Smooth muscle cell (in vitro differentiated cells): ENCODE data around the gene ADAM33. TPM values are rescaled to one million over a fixed set of nuclear protein-coding genes. Genes with fewer than 3 reads are reported as not detected.

Experiments
- DNase-seq: peaks from one replicate; lab custom pipeline; 2025; ENCODE audit not compliant: unreplicated experiment; lab: John Stamatoyannopoulos, UW
- H2AFZ ChIP-seq: fragments of 200-600 bp; sonication (generic); 2 replicates; pipeline ENCODE4 v1.6.0; 2016; ENCODE audit warnings: antibody characterized with exemption, low read depth, mild to moderate bottlenecking
- H3F3A ChIP-seq: fragments of 200-600 bp; sonication (generic); 2 replicates; pipeline ENCODE4 v1.6.0; 2017; ENCODE audit warnings: antibody characterized with exemption, low read depth
- H3K27ac ChIP-seq: fragments of 200-600 bp; sonication (generic); 2 replicates; pipeline ENCODE4 v1.5.1; 2016; ENCODE audit warnings: low read depth, mild to moderate bottlenecking
- H3K27me3 ChIP-seq: fragments of 200-600 bp; sonication (generic); 2 replicates; pipeline ENCODE4 v1.6.1; 2016; ENCODE audit warnings: low read depth, mild to moderate bottlenecking
- H3K36me3 ChIP-seq: fragments of 200-600 bp; sonication (generic); 2 replicates; pipeline ENCODE4 v1.5.1; 2016; ENCODE audit warnings: low read depth
- H3K4me1 ChIP-seq: fragments of 200-600 bp; sonication (generic); 2 replicates; pipeline ENCODE4 v1.5.1; 2016; ENCODE audit warnings: low read depth
- H3K4me2 ChIP-seq: fragments of 200-600 bp; sonication (generic); 2 replicates; pipeline ENCODE4 v1.6.0; 2016; ENCODE audit warnings: mild to moderate bottlenecking
- H3K4me3 ChIP-seq: fragments of 200-600 bp; sonication (generic); 2 replicates; pipeline ENCODE4 v1.5.1; 2016; ENCODE audit warnings: mild to moderate bottlenecking
- H3K79me2 ChIP-seq: fragments of 200-600 bp; sonication (generic); 2 replicates; pipeline ENCODE4 v1.6.0; 2016; ENCODE audit warnings: low read depth, mild to moderate bottlenecking
- H3K9ac ChIP-seq: fragments of 200-600 bp; sonication (generic); 2 replicates; pipeline ENCODE4 v1.6.0; 2016; ENCODE audit warnings: low read depth
- H3K9me3 ChIP-seq: fragments of 200-600 bp; sonication (generic); replicated peaks from 2 replicates; pipeline ENCODE4 v1.5.1; 2016; ENCODE audit warnings: low read depth
- H4K20me1 ChIP-seq: fragments of 200-600 bp; sonication (generic); 2 replicates; pipeline ENCODE4 v1.6.0; 2016; ENCODE audit warnings: low read depth
- WGBS: methylation state at CpG from one replicate; pipeline ENCODE4 v1.1.7; 2016; ENCODE audit warnings: low lambda C conversion rate; 5-methylcytosine and 5-hydroxymethylcytosine counted together
- polyA plus RNA-seq: library from polyadenylated mRNA; unstranded; fragments of >200 nt; fragmentation: Nextera tagmentation; extraction: Ambion mirVana; gene quantifications from 2 replicates; pipeline ENCODE4 v1.2.1, GENCODE V29; 2016
- total RNA-seq: library from RNA; depleted of rRNA; stranded (reverse); fragments of >200 nt; gene quantifications from 2 replicates; pipeline ENCODE4 v1.2.3, GENCODE V29; 2014
- TF ChIP-seq, protein P1 (sequence below): fragments of 200-600 bp; sonication (generic); IDR thresholded peaks from 2 replicates; pipeline ENCODE4 v1.5.1; 2017; ENCODE audit warnings: borderline replicate concordance, mild to moderate bottlenecking, antibody characterized with exemption; ENCODE audit not compliant: insufficient read depth, poor library complexity, severe bottlenecking

Gene ADAM33
- total and polyA plus RNA-seq, 2 experiments from 2014 or later: 5.1 to 7.4 TPM

DNA sequence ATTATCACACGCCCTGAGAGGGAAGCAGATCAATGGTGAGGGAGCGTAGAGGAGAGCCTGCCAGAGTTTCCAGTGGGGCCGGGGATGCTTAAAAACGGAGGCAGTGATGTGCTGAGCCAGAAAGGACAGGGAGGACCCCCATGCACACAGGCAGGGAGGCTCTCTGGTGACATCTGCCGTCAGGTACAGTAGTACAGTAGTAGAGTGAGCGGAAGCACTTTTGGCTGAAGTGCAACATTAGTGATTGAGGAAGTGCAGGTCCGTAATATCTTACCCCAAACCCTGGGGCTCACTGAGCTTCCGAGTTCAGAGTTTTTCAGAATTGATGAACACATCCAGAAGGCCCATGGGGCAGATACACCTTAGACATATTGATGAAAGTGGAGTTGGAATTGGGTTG lies 60.7 kb downstream of the ADAM33 start:
- H4K20me1 ChIP-seq: no peaks in the 10 kb centered on the region
- no peak overlapping the region for H3K27ac ChIP-seq
- peaks cover 5% of the 10 kb centered on the region for H3K4me1 ChIP-seq
- no peaks in the 10 kb centered on the region for H3K27me3 ChIP-seq
- TF ChIP-seq, protein P1, sequence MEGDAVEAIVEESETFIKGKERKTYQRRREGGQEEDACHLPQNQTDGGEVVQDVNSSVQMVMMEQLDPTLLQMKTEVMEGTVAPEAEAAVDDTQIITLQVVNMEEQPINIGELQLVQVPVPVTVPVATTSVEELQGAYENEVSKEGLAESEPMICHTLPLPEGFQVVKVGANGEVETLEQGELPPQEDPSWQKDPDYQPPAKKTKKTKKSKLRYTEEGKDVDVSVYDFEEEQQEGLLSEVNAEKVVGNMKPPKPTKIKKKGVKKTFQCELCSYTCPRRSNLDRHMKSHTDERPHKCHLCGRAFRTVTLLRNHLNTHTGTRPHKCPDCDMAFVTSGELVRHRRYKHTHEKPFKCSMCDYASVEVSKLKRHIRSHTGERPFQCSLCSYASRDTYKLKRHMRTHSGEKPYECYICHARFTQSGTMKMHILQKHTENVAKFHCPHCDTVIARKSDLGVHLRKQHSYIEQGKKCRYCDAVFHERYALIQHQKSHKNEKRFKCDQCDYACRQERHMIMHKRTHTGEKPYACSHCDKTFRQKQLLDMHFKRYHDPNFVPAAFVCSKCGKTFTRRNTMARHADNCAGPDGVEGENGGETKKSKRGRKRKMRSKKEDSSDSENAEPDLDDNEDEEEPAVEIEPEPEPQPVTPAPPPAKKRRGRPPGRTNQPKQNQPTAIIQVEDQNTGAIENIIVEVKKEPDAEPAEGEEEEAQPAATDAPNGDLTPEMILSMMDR: no peak
- H2AFZ ChIP-seq: no peak overlapping the region
- no peak for DNase-seq
- H3K4me2 ChIP-seq: no peak overlapping the region
- no peaks in the 10 kb centered on the region for H3K79me2 ChIP-seq
- no peaks in the 10 kb centered on the region for H3F3A ChIP-seq
- no peaks in the 10 kb centered on the region for H3K9me3 ChIP-seq
- H3K9ac ChIP-seq: no peak overlapping the region
- H3K36me3 ChIP-seq: no peaks in the 10 kb centered on the region
- no peak overlapping the region for H3K4me3 ChIP-seq
- WGBS: 81% methylated on average over 8 of the region's 8 CpGs

Other genes with a start within 250 kb of the ADAM33 start
- 44.0 and 47.3 TPM in 2 replicates for gene ATRN, start 211.0 kb downstream of the ADAM33 start, total RNA-seq
- 14.0 and 17.9 TPM in 2 replicates for gene ATRN, start 211.0 kb downstream of the ADAM33 start, polyA plus RNA-seq
- gene GFRA4, start 18.6 kb downstream of the ADAM33 start, total RNA-seq: not detected in 2 replicates
- not detected in 2 replicates for gene GFRA4, start 18.6 kb downstream of the ADAM33 start, polyA plus RNA-seq
- not detected in 2 replicates for gene SIGLEC1, start 30.6 kb upstream of the ADAM33 start, total RNA-seq
- gene SIGLEC1, start 30.6 kb upstream of the ADAM33 start, polyA plus RNA-seq: not detected in 2 replicates
- gene HSPA12B, start 50.7 kb upstream of the ADAM33 start, total RNA-seq: 0.04 and 0.40 TPM in 2 replicates
- gene HSPA12B, start 50.7 kb upstream of the ADAM33 start, polyA plus RNA-seq: 0.72 and 1.0 TPM in 2 replicates
- 7.6 and 11.8 TPM in 2 replicates for gene ADISSP, start 85.7 kb upstream of the ADAM33 start, total RNA-seq
- 33.4 and 46.7 TPM in 2 replicates for gene ADISSP, start 85.7 kb upstream of the ADAM33 start, polyA plus RNA-seq
- gene SPEF1, start 99.4 kb upstream of the ADAM33 start, total RNA-seq: 0.36 and 0.72 TPM in 2 replicates
- 0.32 and 0.47 TPM in 2 replicates for gene SPEF1, start 99.4 kb upstream of the ADAM33 start, polyA plus RNA-seq
- gene CENPB, start 104.7 kb upstream of the ADAM33 start, total RNA-seq: 23.6 TPM in 2 replicates
- gene CENPB, start 104.7 kb upstream of the ADAM33 start, polyA plus RNA-seq: 10.4 and 13.4 TPM in 2 replicates
- gene CDC25B, start 114.3 kb upstream of the ADAM33 start, total RNA-seq: 9.5 and 14.7 TPM in 2 replicates
- gene CDC25B, start 114.3 kb upstream of the ADAM33 start, polyA plus RNA-seq: 11.1 and 14.8 TPM in 2 replicates
- gene AP5S1, start 138.5 kb upstream of the ADAM33 start, total RNA-seq: 3.1 and 9.9 TPM in 2 replicates
- gene AP5S1, start 138.5 kb upstream of the ADAM33 start, polyA plus RNA-seq: 10.9 and 14.7 TPM in 2 replicates
- 12.5 and 12.8 TPM in 2 replicates for gene MAVS, start 164.8 kb upstream of the ADAM33 start, total RNA-seq
- 7.8 and 10.0 TPM in 2 replicates for gene MAVS, start 164.8 kb upstream of the ADAM33 start, polyA plus RNA-seq
- gene PANK2, start 207.4 kb upstream of the ADAM33 start, total RNA-seq: 40.8 and 43.1 TPM in 2 replicates
- 24.7 and 42.5 TPM in 2 replicates for gene PANK2, start 207.4 kb upstream of the ADAM33 start, polyA plus RNA-seq